NCI-H69 (cell line): ENCODE measurements around the gene ETV6.

Experiments used
- DNase-seq: peaks from one replicate; lab custom pipeline; 2025; lab: John Stamatoyannopoulos, UW

Gene ETV6

GRCh38 chr12:11859705-11860425 lies 210.4 kb downstream of the ETV6 start:
- DNase-seq = no peak

- no peak for DNase-seq
Observed at GRCh38 chr12:11861155-11861863, 211.8 kb downstream of the ETV6 start.

GRCh38 chr12:11861864-11862600 lies 212.6 kb downstream of the ETV6 start:
- no peak for DNase-seq

GRCh38 chr12:11862798-11863197 lies 213.3 kb downstream of the ETV6 start:
- DNase-seq = no peak

GRCh38 chr12:11863478-11863906 lies 214.0 kb downstream of the ETV6 start:
- no peak for DNase-seq

GRCh38 chr12:11863988-11864387 lies 214.5 kb downstream of the ETV6 start:
- DNase-seq = no peak

GRCh38 chr12:11865824-11866223 lies 216.3 kb downstream of the ETV6 start:
- DNase-seq = no peak

- no peak for DNase-seq
Observed at GRCh38 chr12:11868027-11868426, 218.6 kb downstream of the ETV6 start.

- no peak for DNase-seq
Observed at GRCh38 chr12:11869406-11869805, 219.9 kb downstream of the ETV6 start.

GRCh38 chr12:11870041-11870451 lies 220.6 kb downstream of the ETV6 start:
- DNase-seq = no peak

- DNase-seq = no peak
Observed at GRCh38 chr12:11872055-11872454, 222.6 kb downstream of the ETV6 start.

GRCh38 chr12:11875414-11875935 lies 226.0 kb downstream of the ETV6 start:
- no peak for DNase-seq

- DNase-seq = no peak
Observed at GRCh38 chr12:11876307-11876706, 226.8 kb downstream of the ETV6 start.

GRCh38 chr12:11877102-11877826 lies 227.8 kb downstream of the ETV6 start:
- no peak for DNase-seq

- DNase-seq = peak; percentile 90
Observed at GRCh38 chr12:11877869-11878780, 228.7 kb downstream of the ETV6 start.

- DNase-seq = no peak
Observed at GRCh38 chr12:11879306-11879705, 229.8 kb downstream of the ETV6 start.

GRCh38 chr12:11880381-11880780 lies 230.9 kb downstream of the ETV6 start:
- DNase-seq = no peak

- DNase-seq = no peak
Observed at GRCh38 chr12:11881835-11882234, 232.4 kb downstream of the ETV6 start.

GRCh38 chr12:11882301-11883019 lies 233.0 kb downstream of the ETV6 start:
- DNase-seq = no peak

GRCh38 chr12:11884116-11884515 lies 234.6 kb downstream of the ETV6 start:
- no peak for DNase-seq
